Measurements from ENCODE around the gene HBEGF.
A peak's percentile ranks its signal among the peaks of the same experiment; 100 is the strongest.

HBEGF gene

GRCh38 chr5:140295414-140295813 lies 51.0 kb downstream of the HBEGF start:
- peak; percentile 91 for DNase-seq (ENCODE audit: low read depth)
- TF ChIP-seq CTCF (conservative IDR thresholded peaks at IDR 0.05; ENCODE audit: low read depth, low read length) = no peak
- H3K4me3 ChIP-seq (ENCODE audit: low read length) = no peak overlapping the region

GRCh38 chr5:140294753-140295152 lies 51.6 kb downstream of the HBEGF start:
- no peak for DNase-seq (ENCODE audit: low read depth)
- no peak overlapping the region for H3K4me3 ChIP-seq (ENCODE audit: low read length)
- TF ChIP-seq CTCF (conservative IDR thresholded peaks at IDR 0.05; ENCODE audit: low read depth, low read length) = no peak

GRCh38 chr5:140293849-140294100 lies 52.6 kb downstream of the HBEGF start:
- H3K4me3 ChIP-seq (ENCODE audit: low read length) = no peak overlapping the region
- no peak for TF ChIP-seq CTCF (conservative IDR thresholded peaks at IDR 0.05; ENCODE audit: low read depth, low read length)
- DNase-seq (ENCODE audit: low read depth) = no peak

GRCh38 chr5:140293091-140293848 lies 53.1 kb downstream of the HBEGF start:
- no peak for TF ChIP-seq CTCF (conservative IDR thresholded peaks at IDR 0.05; ENCODE audit: low read depth, low read length)
- no peak overlapping the region for H3K4me3 ChIP-seq (ENCODE audit: low read length)
- DNase-seq (ENCODE audit: low read depth) = no peak

GRCh38 chr5:140292212-140293036 lies 54.0 kb downstream of the HBEGF start:
- no peak overlapping the region for H3K4me3 ChIP-seq (ENCODE audit: low read length)
- DNase-seq (ENCODE audit: low read depth) = no peak
- TF ChIP-seq CTCF (conservative IDR thresholded peaks at IDR 0.05; ENCODE audit: low read depth, low read length) = no peak

- TF ChIP-seq CTCF (conservative IDR thresholded peaks at IDR 0.05; ENCODE audit: low read depth, low read length) = no peak
- no peak overlapping the region for H3K4me3 ChIP-seq (ENCODE audit: low read length)
- DNase-seq (ENCODE audit: low read depth) = no peak
These were observed 58.4 kb downstream of the HBEGF start for GRCh38 chr5:140287801-140288521.
